Stimulated activated CD8-positive, alpha-beta memory T cell treated with anti-CD3 and anti-CD28 coated beads, Interleukin-4, amount 100 ng/mL, for 48 hours (primary cell): ENCODE results near the gene CDH23.

ENCODE experiments used
- DNase-seq: peaks from one replicate; pipeline ENCODE4 v3.0.0-alpha.2; 2020

CDH23 gene

GRCh38 chr10:71442859-71443570 lies 46.3 kb downstream of the CDH23 start:
- DNase-seq, result no peak

GRCh38 chr10:71443676-71444075 lies 47.0 kb downstream of the CDH23 start:
- no peak for DNase-seq

GRCh38 chr10:71444284-71445054 lies 47.7 kb downstream of the CDH23 start:
- DNase-seq, result no peak

GRCh38 chr10:71447676-71448075 lies 51.0 kb downstream of the CDH23 start:
- no peak for DNase-seq

- no peak for DNase-seq
These were observed 51.4 kb downstream of the CDH23 start for GRCh38 chr10:71448146-71448545.

- DNase-seq, result no peak
These were observed 52.3 kb downstream of the CDH23 start for GRCh38 chr10:71449026-71449425.

GRCh38 chr10:71451754-71452153 lies 55.0 kb downstream of the CDH23 start:
- DNase-seq, result no peak

- DNase-seq, result no peak
These were observed 56.5 kb downstream of the CDH23 start for GRCh38 chr10:71453186-71453585.

GRCh38 chr10:71454347-71454746 lies 57.6 kb downstream of the CDH23 start:
- DNase-seq, result no peak

- DNase-seq, result no peak
These were observed 58.3 kb downstream of the CDH23 start for GRCh38 chr10:71455035-71455434.

GRCh38 chr10:71456631-71457030 lies 59.9 kb downstream of the CDH23 start:
- no peak for DNase-seq

GRCh38 chr10:71457908-71458307 lies 61.2 kb downstream of the CDH23 start:
- DNase-seq, result no peak

- no peak for DNase-seq
These were observed 61.7 kb downstream of the CDH23 start for GRCh38 chr10:71458387-71458786.

- DNase-seq, result no peak
These were observed 62.8 kb downstream of the CDH23 start for GRCh38 chr10:71459513-71459912.

GRCh38 chr10:71460615-71461014 lies 63.9 kb downstream of the CDH23 start:
- no peak for DNase-seq

- no peak for DNase-seq
These were observed 64.7 kb downstream of the CDH23 start for GRCh38 chr10:71461457-71461856.

- DNase-seq, result no peak
These were observed 65.6 kb downstream of the CDH23 start for GRCh38 chr10:71462062-71462935.

- no peak for DNase-seq
These were observed 66.4 kb downstream of the CDH23 start for GRCh38 chr10:71463111-71463510.

GRCh38 chr10:71465551-71466252 lies 69.0 kb downstream of the CDH23 start:
- DNase-seq, result no peak

GRCh38 chr10:71466330-71466729 lies 69.6 kb downstream of the CDH23 start:
- DNase-seq, result no peak

GRCh38 chr10:71467161-71467560 lies 70.4 kb downstream of the CDH23 start:
- no peak for DNase-seq

- DNase-seq, result no peak
These were observed 71.0 kb downstream of the CDH23 start for GRCh38 chr10:71467569-71468362.
